ENCODE data around the gene ARID5B.

ARID5B gene

DNA sequence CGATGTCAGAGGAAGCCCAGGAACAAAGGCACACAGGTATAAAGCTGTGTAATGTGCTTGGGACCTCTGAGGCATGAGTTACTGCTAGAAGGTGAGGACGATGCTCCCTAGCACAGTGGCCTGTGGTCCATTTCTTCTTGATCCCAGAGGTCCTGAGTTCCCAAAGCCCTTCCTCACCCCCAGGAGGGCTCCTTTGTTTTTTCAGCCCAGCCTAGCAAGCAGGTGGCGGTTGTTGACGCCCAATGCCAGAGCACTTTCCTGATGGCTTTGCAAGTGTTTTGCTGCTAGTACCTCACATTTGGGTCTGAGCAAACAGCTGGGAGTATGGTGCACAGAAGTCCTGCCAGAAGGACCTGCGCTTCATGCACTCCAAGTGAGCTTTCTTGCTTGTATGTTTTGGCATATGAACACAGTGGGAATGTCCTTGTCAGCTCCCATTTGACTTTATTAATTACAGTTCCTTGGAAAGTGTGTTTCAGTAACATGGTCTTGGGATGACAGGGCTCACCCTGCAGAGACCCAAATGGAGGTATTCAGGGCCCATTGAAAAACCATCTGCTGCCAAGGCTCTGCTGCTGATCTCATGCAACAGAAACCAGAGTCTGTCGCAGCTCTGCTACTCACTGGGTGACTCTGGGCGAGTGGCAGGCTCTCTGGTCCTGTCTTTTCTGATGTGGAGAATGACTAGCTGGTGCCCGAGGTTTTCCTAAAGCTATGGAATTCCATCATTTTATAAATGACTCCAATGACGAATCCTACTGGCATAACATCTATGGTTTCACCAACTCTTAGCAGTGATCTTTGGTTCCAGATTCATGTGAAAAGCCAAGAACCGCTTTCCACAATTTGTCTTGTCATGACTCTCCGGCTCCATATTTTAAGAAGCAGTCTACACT lies 134.9 kb downstream of the ARID5B start:
- no peak for DNase-seq (ENCODE audit: low read depth)

DNA sequence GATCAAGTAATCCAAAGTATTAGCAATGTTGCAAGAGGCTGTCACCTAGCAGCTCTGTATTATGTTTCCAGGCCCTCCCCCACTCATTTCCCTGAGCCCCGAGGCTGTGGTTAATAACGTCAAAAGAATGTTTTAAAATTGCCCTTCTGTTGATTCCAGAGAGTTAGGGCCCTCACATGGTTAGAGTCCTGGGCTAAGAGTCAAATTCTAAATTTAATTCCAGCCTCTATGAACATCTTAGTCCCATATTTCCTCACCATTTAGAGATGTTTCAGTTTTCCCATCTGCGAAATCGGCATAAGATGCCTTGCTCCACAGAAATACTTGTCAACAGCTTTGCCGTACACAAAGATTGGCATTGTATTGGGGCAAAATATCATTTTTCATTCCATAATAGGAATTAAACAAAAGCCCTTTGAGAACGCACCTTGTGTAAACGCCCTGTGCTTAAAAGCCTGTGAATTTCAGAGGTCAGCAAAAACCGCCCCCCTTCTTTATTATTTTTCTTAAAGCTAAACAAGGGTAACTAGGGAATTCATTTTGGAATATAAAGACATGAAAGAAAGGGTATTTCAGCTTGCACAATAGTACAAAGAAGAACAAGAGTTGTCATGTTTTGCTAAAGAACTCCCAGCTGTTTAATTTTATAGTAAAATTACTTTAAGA lies 135.8 kb downstream of the ARID5B start:
- no peak for DNase-seq (ENCODE audit: low read depth)

DNA sequence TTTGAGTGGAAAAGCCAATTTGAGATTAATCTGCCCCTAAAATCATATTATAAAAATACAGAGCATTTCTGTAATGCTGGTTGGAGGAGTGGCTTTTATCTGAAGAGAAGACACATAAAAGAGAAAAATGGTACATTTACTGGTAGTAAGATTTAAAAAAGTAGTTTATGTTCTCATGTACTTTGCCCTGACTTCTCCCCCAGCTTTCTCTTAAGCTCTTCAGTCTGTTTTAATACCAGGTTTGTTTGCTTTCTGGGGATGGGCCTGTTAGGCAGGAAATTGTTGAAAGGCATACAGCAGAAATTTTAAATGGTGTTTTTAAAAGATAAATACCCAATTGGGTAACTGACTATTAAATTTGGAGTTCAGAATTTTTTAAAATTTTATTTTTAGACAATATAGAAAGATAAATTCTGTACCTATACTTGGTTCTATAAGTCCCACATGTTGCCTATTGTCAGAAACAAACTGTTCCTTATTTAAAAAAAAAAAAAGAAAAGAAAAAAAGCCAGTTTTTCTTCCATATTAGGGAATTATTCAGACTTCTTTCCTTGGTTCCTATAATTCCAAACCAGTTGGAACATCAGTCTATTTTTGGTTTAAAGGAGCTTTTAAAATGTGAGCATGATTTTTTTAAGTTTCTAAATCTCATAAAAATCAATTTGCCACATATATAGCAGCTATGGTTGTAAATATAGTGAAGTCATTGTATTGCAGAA lies 136.6 kb downstream of the ARID5B start:
- no peak for DNase-seq (ENCODE audit: low read depth)

DNA sequence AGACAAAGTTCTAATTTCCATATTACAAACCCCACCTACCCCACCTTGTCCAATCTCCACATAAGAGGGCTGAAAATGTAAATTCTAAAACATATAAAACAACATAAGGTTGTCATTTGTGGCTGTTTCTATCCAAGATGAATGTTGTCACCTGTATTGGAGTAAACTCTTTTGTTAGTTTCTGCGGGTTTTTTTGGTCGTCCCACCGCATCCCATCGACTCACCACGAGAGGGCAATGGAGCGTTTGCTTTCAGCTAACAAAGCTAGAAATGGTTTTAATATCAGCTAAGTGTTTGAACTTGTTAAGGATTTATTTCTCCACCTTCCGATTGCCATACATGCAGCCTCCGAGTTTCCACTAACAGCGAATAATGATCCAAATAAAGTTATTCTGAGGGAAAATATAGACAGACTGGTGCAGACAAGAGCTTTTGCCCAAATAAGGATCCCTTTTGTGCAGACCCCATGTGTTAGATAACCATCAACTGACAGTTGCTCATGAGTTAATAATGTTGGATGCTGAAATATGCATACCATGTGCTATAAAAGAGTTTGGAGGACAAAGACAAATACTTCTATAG lies 137.2 kb downstream of the ARID5B start:
- peak; percentile 28 for DNase-seq (ENCODE audit: low read depth)

DNA sequence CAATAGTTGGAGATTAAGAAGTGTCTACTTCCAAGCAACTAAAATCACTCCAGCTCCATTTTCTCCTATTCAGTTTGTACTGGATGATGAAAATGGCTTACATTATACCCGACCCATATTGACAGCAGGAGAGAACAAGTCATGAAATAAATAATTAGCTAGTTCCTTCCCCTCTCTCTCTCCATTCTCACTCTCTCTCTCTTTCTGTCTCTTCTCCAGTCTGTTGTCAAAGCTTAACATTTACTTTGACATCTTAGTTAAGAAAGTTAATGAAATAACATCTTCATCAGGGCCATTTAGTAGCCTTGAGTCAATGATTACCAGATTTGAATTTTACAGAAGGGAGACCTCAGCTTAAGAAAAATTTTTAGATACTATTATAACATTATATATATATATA lies 138.5 kb downstream of the ARID5B start:
- no peak for DNase-seq (ENCODE audit: low read depth)

DNA sequence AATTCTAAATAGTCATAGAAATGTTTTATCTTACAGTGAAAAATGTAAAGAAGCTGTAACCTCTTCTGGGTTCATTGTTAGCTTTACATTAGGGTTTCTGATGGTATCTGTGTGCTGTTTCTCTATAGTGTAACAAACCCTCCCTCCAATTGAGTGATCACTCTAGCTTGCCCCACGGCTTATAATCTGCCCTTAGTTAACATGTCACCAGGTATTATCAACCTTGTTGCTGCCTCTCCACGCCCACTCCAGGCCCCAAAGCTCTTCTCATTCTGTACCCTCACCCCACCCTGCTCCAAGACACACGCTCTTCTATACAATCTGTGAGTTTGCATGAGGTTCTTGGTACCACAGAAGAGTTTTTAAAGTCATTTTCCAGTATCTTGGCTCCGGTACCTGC lies 139.4 kb downstream of the ARID5B start:
- no peak for DNase-seq (ENCODE audit: low read depth)

DNA sequence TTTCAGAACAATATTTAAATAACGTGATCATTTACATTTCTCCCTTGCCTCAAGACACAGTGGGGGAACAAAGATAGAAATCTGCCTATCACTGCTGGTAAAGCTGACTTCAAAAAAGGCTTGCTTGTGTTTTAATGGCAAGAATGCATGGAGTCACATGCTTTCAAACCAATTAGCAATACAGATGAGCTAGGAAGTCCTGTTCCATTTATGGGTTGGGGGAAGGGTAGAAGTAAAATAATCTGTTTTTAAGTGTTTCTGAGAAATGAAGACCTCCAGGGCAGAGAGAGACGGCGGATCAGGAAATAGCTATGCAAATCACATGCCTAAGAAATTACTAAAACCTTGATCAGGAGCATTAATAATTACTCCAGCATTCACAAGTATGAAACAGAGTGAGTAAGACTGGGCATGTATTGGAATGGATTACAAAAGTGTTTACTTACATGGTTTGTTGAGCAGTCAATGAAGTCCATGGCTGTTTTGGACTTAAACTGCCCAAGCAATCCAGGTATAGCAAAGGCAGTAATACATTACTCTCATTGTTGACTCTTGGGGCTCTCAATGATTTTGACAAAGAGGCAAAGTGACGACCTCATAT lies 142.0 kb downstream of the ARID5B start:
- no peak for DNase-seq (ENCODE audit: low read depth)

DNA sequence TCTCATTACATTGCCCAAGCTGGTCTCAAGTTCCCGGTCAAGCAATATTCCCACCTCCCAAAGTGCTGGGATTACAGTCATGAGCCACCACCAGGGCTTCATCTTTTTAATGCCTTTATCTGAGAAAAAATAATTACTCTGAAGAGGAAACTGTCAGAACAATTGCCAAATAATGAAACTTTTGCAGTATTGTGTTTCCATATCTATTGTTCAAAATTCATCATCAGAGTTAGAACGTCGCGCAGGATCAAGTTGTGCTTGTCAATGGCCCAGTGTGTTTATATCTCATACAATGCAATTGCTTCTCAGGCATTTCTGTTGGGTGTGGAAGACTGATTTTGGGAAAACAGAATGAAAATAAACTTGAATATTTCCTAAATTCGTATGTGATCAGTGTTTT lies 143.1 kb downstream of the ARID5B start:
- no peak for DNase-seq (ENCODE audit: low read depth)

DNA sequence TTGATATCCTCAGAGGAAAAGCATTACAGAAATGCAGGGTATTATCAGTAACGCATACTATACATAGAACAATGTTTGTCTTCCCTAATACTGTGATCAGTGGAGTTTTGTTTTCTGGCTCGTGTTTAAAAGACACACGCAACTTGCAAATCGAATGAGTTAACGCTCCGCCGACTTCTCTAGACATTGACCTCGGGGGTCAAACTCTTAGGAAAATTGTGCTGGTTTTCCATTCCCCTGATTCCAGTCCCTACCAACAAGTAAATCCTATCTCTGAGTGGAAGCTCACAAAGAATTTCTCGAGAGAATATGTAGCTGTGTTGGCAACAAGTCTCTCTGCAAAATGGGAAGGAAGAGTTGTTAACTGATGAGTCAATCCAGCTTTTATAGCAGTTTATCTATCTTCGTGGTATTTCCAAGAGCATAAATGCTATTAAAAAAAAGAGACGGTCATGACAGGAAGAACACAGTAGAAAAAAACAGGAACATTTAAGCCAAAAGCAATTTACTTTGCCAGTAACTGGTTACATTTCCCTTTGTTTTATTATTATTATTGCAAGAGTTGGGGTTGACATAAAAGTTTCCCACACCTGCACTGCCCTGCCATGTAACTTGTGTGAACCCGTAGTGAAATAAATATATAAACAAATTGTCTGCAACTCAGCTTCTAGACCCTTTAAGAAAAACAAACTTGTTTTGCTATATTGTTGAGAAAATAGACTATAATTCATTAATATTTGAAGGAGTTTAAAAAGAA lies 144.4 kb downstream of the ARID5B start:
- no peak for DNase-seq (ENCODE audit: low read depth)

DNA sequence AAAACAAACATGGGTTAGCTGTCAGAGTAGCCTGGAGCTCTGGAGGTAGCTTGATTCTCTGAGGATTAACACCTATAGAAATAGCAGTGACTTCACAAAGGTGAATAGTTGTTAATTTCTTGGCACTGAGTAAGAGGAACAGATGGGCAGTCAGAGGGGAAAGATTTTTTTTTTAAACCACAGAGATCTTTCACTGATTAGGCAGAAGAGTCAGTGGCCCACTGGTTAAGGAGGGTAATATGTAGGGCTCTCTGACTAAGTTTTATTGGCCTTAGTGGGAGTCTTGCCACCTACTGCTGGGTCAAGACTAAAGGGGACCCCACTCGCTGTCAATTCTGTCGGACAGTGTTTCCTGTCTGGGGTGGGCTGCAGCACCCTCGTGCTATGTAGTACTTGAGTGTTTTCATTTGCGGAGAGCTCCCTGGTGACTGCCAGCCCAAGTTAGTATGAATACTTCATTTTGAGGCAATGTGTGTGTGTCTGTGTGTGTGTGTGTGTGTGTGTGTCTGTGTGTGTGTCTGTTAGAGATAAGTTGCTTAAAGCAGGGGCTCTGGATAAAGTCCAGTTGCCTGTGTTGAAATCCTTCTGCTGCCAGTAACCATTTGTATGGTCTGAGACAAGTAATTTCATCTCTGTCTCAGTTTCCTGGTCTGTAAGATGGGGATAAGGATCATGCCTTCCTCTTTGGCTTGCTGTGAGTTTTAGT lies 145.2 kb downstream of the ARID5B start:
- DNase-seq (ENCODE audit: low read depth), result no peak

DNA sequence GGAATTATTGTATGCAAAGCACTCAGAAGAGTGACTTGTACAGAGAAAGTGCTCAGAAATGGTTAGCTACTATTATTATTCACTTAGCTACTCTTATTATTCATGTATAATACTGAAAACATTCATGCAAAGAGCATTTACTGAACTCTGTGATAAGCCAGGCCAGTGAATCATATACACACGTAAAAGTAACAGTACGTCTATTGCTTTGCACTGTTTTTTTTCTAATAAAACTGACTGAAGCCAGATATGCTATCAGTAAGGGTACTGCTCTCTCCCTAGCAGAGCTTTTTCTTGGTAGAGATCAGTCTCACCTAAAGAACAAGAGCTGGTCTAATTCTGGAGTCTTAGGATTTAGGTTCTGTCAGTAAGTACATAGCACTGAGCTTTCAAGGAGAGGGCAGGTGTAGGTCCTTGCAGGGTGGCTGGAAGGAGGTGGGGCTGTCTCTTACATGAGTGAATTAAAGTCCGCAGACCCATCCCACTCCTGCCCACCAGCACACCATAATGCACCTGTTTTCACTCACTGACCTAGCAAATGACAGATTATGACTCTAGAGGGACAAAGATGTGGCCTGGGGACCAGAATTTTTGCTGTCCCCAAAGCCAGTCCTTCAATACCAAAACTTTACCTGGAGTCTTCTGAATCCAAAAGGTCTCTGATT lies 145.9 kb downstream of the ARID5B start:
- DNase-seq (ENCODE audit: low read depth), result no peak

DNA sequence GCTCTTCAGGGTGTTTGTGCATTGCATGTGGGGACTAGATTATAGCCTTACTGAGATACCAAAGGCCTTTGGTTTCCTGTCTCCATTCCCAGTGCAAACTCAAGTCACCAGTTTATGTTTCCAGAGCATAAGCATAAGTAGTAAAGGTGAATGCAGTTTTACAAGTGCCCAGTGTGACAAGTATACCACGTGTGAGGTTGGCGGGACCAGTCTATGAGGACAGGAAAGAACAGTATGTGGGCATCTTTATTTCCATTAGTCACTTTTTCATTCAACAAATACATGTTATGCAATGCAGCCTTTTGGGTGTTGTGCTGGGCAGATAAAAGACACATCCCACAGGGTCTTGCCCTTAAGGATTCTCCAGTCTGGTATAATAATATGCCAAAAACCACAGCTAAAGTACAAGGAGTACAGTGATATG lies 146.5 kb downstream of the ARID5B start:
- DNase-seq (ENCODE audit: low read depth), result no peak

DNA sequence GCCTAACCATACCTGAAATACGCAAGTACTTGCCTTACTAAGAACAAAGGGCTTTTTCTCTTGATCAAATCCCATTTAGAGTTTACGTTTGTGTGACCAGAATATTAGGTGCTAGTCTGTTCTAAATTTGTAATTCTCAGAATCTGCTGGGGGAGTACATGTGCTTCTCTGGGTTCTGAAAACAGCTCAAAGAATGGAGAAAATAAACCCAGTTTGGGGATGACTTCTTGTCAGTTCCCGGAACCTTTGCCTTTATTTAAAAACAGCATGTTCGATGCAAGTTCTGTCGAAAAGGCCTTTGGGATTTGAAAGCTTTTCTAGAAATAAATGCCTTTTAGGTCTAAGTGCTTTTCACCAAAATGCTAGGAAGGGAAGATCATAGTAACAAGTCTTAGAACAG lies 147.0 kb downstream of the ARID5B start:
- no peak for DNase-seq (ENCODE audit: low read depth)

DNA sequence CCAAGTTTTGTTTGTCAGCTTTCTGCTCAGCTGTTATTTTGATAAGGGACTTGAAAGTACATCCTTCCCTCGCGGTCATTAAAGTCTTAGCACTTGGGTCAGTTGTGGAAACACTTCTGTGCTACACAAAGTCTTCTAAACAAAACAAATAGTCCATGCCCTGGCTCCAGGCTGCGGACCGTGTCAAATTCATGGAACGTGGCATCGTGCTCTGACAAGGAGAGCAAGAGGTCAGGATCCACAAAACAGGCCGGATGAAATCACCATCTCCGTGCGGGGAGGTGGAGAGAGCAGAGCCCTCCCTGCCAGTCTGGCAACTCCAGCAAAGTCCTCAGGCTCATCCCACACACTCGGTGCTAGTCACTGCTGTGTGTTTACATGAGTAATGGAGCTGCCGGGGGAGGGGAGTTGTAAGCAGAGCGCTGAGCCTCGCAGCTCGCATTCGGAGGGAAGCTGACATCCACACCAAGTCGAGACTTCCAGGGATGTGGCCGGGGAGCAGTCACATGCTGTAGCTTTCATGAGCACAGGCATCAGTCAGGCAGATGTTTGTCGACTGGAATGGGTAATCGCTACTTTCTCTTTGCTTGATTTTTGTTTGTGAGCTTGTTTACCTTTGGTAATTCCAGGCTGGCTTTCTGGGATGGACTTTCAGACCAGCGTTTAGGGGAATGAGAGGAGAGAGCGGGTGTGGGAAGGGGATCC lies 147.6 kb downstream of the ARID5B start:
- peak; percentile 47 for DNase-seq (ENCODE audit: low read depth)

DNA sequence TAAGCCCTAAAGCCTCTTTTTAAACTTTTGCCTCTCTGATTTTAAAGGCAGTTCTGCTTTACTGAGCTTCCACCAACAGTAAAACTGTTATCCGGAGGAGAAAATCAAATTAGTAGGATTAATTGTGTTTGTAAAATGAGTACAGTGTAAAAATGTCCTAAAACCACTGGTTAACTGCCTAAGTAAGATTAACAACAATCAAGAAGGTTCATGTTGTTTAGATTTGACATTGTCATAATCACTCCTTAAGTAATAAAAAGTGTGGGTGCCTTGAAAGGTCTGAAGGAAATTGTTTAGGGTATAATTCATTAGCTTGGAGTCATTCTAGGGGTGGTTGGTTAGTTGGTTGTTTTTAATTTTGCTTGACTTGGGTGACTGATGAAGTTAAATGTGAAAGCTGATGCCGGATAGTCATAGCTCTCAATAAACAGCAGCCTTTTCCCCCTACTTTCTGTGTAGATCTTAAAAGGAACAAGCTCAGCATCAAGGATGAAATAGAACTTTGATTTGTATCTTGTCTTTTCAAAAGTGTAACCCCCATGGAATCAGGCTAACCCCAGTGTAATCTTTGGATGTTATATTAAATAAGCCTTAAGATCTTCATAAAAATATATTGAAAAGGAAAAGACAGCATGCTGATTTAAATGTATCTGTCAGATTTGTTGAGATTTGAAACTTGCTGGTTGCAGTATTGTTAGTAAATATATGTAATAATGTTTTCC lies 148.3 kb downstream of the ARID5B start:
- DNase-seq (ENCODE audit: low read depth), result no peak

DNA sequence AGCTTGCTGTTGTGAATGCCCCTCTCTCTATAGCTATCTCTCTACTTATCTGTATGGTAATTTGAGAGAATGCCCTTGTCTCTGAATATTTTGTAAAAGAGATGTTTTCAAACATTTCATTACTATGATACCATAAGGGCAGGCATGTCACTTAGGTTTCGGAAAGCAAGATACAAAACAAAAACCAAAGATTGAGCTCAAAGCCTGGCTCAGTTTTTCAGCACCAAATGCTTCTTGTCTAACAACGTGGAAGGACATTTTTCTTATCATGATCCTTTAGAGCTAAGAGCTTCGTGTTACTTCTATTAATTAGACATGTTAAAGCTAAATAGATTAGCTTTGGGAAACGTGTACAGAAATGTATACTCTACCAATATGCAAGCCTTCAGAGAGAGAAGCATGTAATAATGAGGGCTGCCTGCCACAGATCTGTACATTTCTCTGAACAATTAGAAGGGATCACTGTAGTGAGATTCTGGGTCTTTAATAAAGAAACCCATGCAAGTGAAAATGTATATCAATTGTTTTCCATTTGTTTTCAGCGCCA lies 148.9 kb downstream of the ARID5B start:
- no peak for DNase-seq (ENCODE audit: low read depth)

DNA sequence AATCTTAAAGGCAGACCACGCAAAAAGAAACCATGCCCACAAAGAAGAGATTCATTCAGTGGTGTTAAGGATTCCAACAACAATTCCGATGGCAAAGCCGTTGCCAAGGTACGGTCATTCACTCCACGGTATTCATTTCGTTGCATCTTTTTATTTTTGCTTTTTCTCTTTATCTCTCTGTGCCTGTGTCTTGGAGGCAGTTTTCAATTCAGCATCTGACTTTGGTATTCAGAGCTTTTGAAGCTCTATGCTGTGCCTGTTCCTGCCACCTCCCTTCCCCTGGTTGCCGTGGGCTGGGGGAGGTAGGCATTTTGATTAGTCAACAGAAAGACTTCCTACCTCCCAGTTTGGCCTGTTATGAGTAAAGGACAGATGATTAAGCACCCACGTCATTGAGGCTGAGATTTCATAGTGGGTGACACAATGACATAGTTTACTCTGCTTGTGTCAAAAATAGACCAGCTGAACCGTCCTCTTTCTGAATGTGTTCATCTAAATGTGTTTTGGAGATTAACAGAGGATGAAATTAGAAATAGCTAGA lies 149.5 kb downstream of the ARID5B start:
- peak; percentile 47 for DNase-seq (ENCODE audit: low read depth)

DNA sequence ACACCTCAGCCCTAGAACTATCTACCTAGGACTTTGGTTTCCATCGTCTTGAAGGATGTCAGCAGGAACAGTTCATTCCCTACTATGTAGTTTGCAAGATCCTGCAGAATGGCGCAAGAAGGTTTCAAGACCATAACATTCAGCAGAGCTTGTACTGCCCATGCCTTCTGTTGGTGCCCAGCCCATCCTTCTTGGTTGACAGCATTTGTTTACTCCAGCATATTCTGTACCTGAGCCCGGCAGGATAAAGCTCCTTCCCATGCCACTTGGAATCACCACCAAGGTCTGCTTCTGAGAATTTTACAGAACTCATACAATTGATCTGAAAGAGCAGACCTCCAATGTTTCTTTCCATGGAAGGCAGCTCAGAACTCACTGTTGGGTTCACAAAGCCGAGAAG lies 150.8 kb downstream of the ARID5B start:
- DNase-seq (ENCODE audit: low read depth), result no peak

All from stimulated activated CD8-positive, alpha-beta memory T cell treated with anti-CD3 and anti-CD28 coated beads, Interleukin-7, amount 100 ng/mL, for 24 hours (primary cell).